ENCODE results near the gene ZFP36L1. TPM values are rescaled to one million over a fixed set of nuclear protein-coding genes. Genes with fewer than 3 reads are reported as not detected.

The ZFP36L1 gene
- total RNA-seq, 2 donors from 2014 or later = 97.0 to 123 TPM

GRCh38 chr14:68761391-68761790 lies 31.5 kb downstream of the ZFP36L1 start:
- H3K27ac ChIP-seq = no peak overlapping the region
- no peak overlapping the region for H3K4me3 ChIP-seq
- no peaks in the 10 kb centered on the region for H3K9me3 ChIP-seq
- intact Hi-C loops (cut with DNase I) = no loop called here
- no peak for DNase-seq
- H3K36me3 ChIP-seq = no peaks in the 10 kb centered on the region
- TF ChIP-seq CTCF (IDR thresholded peaks at IDR 0.05) = no peak
- no peaks in the 10 kb centered on the region for H3K4me1 ChIP-seq
- H3K9ac ChIP-seq (ENCODE audit: low read depth in 2 of 2, low read length in 2 of 2) = no peak overlapping the region
- no peaks in the 10 kb centered on the region for H3K27me3 ChIP-seq

DNA sequence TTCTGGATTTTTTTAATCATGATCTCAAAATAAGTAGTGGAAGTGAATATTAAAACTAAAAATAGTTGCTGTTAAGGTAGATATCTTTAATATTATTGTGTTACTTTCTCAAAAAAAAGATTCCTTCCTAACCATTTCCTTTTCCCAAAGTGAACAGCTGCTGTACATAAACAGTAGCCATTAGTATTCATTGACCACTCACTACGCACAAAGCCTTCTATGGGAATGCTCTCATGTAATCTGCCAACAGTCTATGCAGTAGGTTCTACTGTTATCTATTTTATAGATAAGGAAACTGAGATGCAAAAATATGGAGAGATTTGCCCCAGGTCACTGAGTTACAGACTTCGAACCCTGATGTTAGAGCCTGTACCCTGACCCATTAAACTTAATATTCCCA lies 32.1 kb downstream of the ZFP36L1 start:
- H3K4me3 ChIP-seq = no peak overlapping the region
- H3K36me3 ChIP-seq = no peaks in the 10 kb centered on the region
- TF ChIP-seq CTCF (IDR thresholded peaks at IDR 0.05) = no peak
- no peaks in the 10 kb centered on the region for H3K9me3 ChIP-seq
- no peaks in the 10 kb centered on the region for H3K27me3 ChIP-seq
- no peak for DNase-seq
- no peak overlapping the region for H3K27ac ChIP-seq
- intact Hi-C loops (cut with DNase I) = no loop called here
- H3K4me1 ChIP-seq = no peaks in the 10 kb centered on the region
- no peak overlapping the region for H3K9ac ChIP-seq (ENCODE audit: low read depth in 2 of 2, low read length in 2 of 2)

DNA sequence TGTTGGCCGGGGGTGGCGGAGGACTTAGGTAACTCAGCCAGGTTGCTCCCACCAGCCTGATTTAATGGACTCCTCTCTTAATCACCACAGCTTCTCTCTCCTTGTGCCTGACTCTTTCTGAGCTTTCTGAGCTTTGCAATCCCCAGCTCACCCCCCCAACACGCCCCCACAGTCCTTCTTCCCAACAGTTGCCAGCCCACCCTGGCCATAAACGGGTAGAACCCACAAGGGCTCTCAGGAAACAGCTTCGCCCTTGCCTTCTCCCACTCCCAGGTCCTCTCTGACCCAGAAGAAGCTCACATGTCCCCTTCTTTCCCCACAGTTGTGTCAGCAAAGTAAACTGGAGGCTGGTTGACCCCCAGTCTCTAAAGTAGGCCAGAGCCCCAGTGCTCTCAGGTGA lies 32.9 kb downstream of the ZFP36L1 start:
- H3K4me3 ChIP-seq = no peak overlapping the region
- no peaks in the 10 kb centered on the region for H3K4me1 ChIP-seq
- no peaks in the 10 kb centered on the region for H3K9me3 ChIP-seq
- no peak overlapping the region for H3K27ac ChIP-seq
- DNase-seq = no peak
- intact Hi-C loops (cut with DNase I) = no loop called here
- H3K36me3 ChIP-seq = no peaks in the 10 kb centered on the region
- TF ChIP-seq CTCF (IDR thresholded peaks at IDR 0.05) = no peak
- H3K9ac ChIP-seq (ENCODE audit: low read depth in 2 of 2, low read length in 2 of 2) = no peak overlapping the region
- no peaks in the 10 kb centered on the region for H3K27me3 ChIP-seq

GRCh38 chr14:68759017-68759560 lies 33.8 kb downstream of the ZFP36L1 start:
- no peak overlapping the region for H3K27ac ChIP-seq
- TF ChIP-seq CTCF (IDR thresholded peaks at IDR 0.05) = no peak
- DNase-seq = no peak
- H3K9ac ChIP-seq (ENCODE audit: low read depth in 2 of 2, low read length in 2 of 2) = no peak overlapping the region
- no peaks in the 10 kb centered on the region for H3K36me3 ChIP-seq
- H3K4me3 ChIP-seq = no peak overlapping the region
- no peaks in the 10 kb centered on the region for H3K4me1 ChIP-seq
- intact Hi-C loops (cut with DNase I) = no loop called here
- no peaks in the 10 kb centered on the region for H3K27me3 ChIP-seq
- H3K9me3 ChIP-seq = no peaks in the 10 kb centered on the region

- no peak for TF ChIP-seq CTCF (IDR thresholded peaks at IDR 0.05)
- no peaks in the 10 kb centered on the region for H3K27me3 ChIP-seq
- intact Hi-C loops (cut with DNase I) = no loop called here
- H3K36me3 ChIP-seq = no peaks in the 10 kb centered on the region
- H3K4me3 ChIP-seq = no peak overlapping the region
- H3K9me3 ChIP-seq = no peaks in the 10 kb centered on the region
- no peak overlapping the region for H3K9ac ChIP-seq (ENCODE audit: low read depth in 2 of 2, low read length in 2 of 2)
- H3K27ac ChIP-seq = no peak overlapping the region
- no peaks in the 10 kb centered on the region for H3K4me1 ChIP-seq
- DNase-seq = no peak
Measured at GRCh38 chr14:68758301-68758700, 34.6 kb downstream of the ZFP36L1 start.

Data from colonic mucosa (tissue), 4 donors.